Muscle layer of colon (tissue), 2 donors: ENCODE results near the gene KLHL14.

Source experiments
- H3K27ac ChIP-seq: one replicate; pipeline ENCODE4 v1.7.0; 2013; ENCODE audit warnings: low read depth, mild to moderate bottlenecking, low read length, moderate library complexity
- H3K27me3 ChIP-seq, 2 donors: one replicate each; pipeline ENCODE4 v1.7.0; 2013; ENCODE audit warnings: low read length in 2 of 2, mild to moderate bottlenecking in 2 of 2; ENCODE audit not compliant: insufficient read depth in 2 of 2, control insufficient read depth in 1 of 2
- H3K36me3 ChIP-seq: one replicate; pipeline ENCODE4 v1.7.0; 2013; ENCODE audit warnings: mild to moderate bottlenecking, low read length; ENCODE audit not compliant: insufficient read depth
- H3K4me1 ChIP-seq: one replicate; pipeline ENCODE4 v1.7.0; 2013; ENCODE audit warnings: mild to moderate bottlenecking, low read length; ENCODE audit not compliant: insufficient read depth
- H3K4me3 ChIP-seq, 2 donors: one replicate each; pipeline ENCODE4 v1.7.0; 2013; ENCODE audit warnings: low read length in 2 of 2, low read depth in 1 of 2, mild to moderate bottlenecking in 1 of 2, moderate library complexity in 1 of 2
- H3K9ac ChIP-seq: one replicate; pipeline ENCODE4 v1.7.0; 2013; ENCODE audit warnings: low read length
- H3K9me3 ChIP-seq: one replicate; pipeline ENCODE4 v1.7.0; 2013; ENCODE audit warnings: mild to moderate bottlenecking, low read length
- donor health status: abdominal sarcoma.
- donor health status: Adenocarcinoma of cecum.

The KLHL14 gene

DNA sequence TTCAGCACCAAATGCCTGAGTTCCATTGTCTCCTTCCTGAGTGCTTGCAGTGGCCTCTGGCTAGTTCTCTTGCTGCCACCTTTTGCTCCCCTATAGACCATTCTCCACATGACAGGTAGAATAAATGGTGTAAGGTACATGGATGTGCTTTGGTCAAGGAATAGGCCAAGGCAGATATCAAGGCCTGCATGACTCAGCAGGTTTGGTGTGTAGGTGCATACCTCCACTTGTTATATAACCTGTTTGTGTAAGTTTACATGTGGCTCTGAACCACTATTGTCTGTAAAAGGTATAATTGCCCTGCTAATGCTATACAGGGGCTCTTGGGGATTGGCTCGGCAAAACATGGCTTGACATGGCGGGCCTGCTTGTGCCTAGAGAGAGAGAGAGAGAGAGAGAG lies 143.5 kb downstream of the KLHL14 start:
- H3K27ac ChIP-seq, result no peak overlapping the region

DNA sequence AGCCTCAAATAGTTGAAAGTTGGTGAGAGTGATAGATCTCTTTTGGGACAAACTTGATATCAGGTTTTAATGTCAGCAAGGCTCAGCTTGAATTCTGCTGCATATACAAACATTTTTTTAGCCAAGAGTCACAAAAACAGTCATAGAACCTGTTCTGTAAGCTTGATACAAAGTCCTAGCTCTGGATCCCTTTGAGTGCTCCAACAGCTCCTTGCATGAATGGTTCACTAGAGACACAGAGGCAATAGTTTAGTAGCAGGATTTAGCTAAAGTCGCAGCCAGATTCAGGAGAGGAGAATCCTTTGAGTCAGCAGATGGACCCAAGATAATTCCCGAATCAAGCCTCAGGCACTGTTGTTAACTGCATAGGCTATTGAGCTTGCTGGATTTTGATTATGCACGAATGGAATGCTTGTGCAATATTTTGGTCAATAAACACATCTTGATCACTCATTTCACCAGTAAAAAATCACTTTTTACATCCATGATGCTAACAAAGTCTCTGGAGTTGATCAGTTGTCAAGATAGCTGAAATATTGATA lies 148.6 kb downstream of the KLHL14 start:
- H3K9ac ChIP-seq, result no peak overlapping the region
- H3K9me3 ChIP-seq, result no peaks in the 10 kb centered on the region
- H3K27ac ChIP-seq, result no peak overlapping the region
- H3K36me3 ChIP-seq, result no peaks in the 10 kb centered on the region
- H3K4me1 ChIP-seq, result no peaks in the 10 kb centered on the region
- H3K27me3 ChIP-seq, result no peaks in the 10 kb centered on the region
- no peak overlapping the region for H3K4me3 ChIP-seq

More for the DNA sequence above, 143.5 kb downstream of the KLHL14 start:
- no peaks in the 10 kb centered on the region for H3K36me3 ChIP-seq
- no peak overlapping the region for H3K9ac ChIP-seq
- H3K4me1 ChIP-seq, result no peaks in the 10 kb centered on the region
- H3K27me3 ChIP-seq, result no peaks in the 10 kb centered on the region
- H3K4me3 ChIP-seq, result no peak overlapping the region
- H3K9me3 ChIP-seq, result no peaks in the 10 kb centered on the region

DNA sequence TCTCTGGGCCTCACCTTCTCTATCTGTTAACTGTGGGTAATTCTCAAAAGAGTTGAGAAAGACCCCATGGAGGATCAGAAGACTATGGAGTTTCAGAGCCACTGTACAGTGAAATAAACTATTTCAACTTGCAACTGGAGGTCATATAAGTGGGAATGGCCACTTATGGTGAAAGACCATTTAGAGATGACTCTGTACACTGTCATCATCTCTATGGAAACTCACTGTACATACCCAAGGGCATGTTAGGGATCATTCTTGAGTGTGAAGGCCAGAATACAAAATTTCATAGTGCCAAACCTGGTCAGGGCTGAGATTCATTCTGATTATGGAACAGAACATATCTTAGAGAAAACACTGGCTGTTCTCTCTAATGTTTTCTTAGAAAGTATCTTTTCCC lies 149.3 kb downstream of the KLHL14 start:
- H3K9me3 ChIP-seq, result no peaks in the 10 kb centered on the region
- H3K4me3 ChIP-seq, result no peak overlapping the region
- no peak overlapping the region for H3K9ac ChIP-seq
- H3K36me3 ChIP-seq, result no peaks in the 10 kb centered on the region
- H3K27me3 ChIP-seq, result no peaks in the 10 kb centered on the region
- no peaks in the 10 kb centered on the region for H3K4me1 ChIP-seq
- H3K27ac ChIP-seq, result no peak overlapping the region
